KMS-11 (cell line): ENCODE measurements around the gene FRMD4A.

Experiments used
- H2AFZ ChIP-seq: fragments of 200-600 bp; sonication (generic); 2 replicates; pipeline ENCODE4 v1.6.1; 2016; ENCODE audit warnings: antibody characterized with exemption, mixed run types, low read depth
- H3K27ac ChIP-seq: fragments of 200-600 bp; sonication (generic); 2 replicates; pipeline ENCODE4 v1.6.1; 2016; ENCODE audit warnings: mild to moderate bottlenecking, mixed run types
- H3K27me3 ChIP-seq: fragments of 200-600 bp; sonication (generic); 2 replicates; pipeline ENCODE4 v1.6.1; 2017; ENCODE audit warnings: mild to moderate bottlenecking, low read depth, mixed run types, moderate library complexity; ENCODE audit not compliant: insufficient read depth
- H3K36me3 ChIP-seq: fragments of 200-600 bp; sonication (generic); 2 replicates; pipeline ENCODE4 v1.6.1; 2017; ENCODE audit warnings: mild to moderate bottlenecking, mixed run types; ENCODE audit not compliant: insufficient read depth
- H3K4me1 ChIP-seq: fragments of 200-600 bp; sonication (generic); 2 replicates; pipeline ENCODE4 v1.6.1; 2016; ENCODE audit warnings: mild to moderate bottlenecking, low read depth, mixed run types; ENCODE audit not compliant: poor library complexity, severe bottlenecking
- H3K4me2 ChIP-seq: fragments of 200-600 bp; sonication (generic); 2 replicates; pipeline ENCODE4 v1.7.0; 2016; ENCODE audit warnings: mild to moderate bottlenecking, mixed run types
- H3K4me3 ChIP-seq: fragments of 200-600 bp; sonication (generic); IDR thresholded peaks from 2 replicates; pipeline ENCODE4 v1.6.1; 2017; ENCODE audit warnings: low read depth, low read length, mixed read lengths; ENCODE audit not compliant: insufficient read depth
- H3K79me2 ChIP-seq: fragments of 200-600 bp; sonication (generic); 2 replicates; pipeline ENCODE4 v1.6.1; 2016; ENCODE audit warnings: low read depth, mixed run types; ENCODE audit not compliant: insufficient read depth
- H3K9ac ChIP-seq: fragments of 200-600 bp; sonication (generic); 2 replicates; pipeline ENCODE4 v1.6.1; 2016; ENCODE audit warnings: mild to moderate bottlenecking, mixed run types
- H4K20me1 ChIP-seq: fragments of 200-600 bp; sonication (generic); 2 replicates; pipeline ENCODE4 v1.6.1; 2016; ENCODE audit warnings: mild to moderate bottlenecking, mixed run types; ENCODE audit not compliant: insufficient read depth
- CTCF ChIP-seq: fragments of 200-600 bp; sonication (generic); conservative IDR thresholded peaks from 2 replicates; pipeline ENCODE4 v1.6.1; 2017; ENCODE audit warnings: low read depth, mild to moderate bottlenecking, antibody characterized with exemption, low read length, moderate library complexity, mixed read lengths

Gene FRMD4A

GRCh38 chr10:13983035-13983434 lies 347.7 kb downstream of the FRMD4A start:
- Histone ChIP-seq H3K27me3 (no peaks in the 10 kb centered on the region), H3K4me2 (no peak overlapping the region), H3K36me3 (no peaks in the 10 kb centered on the region), H4K20me1 (no peaks in the 10 kb centered on the region), H3K4me3 (no peak overlapping the region), H3K9ac (no peak overlapping the region), H3K4me1 (no peaks in the 10 kb centered on the region), H3K27ac (no peak overlapping the region), H2AFZ (no peak overlapping the region), H3K79me2 (no peaks in the 10 kb centered on the region)
- no peak for TF ChIP-seq CTCF

- Histone ChIP-seq H3K4me1 (no peaks in the 10 kb centered on the region), H4K20me1 (no peaks in the 10 kb centered on the region), H3K4me3 (no peak overlapping the region), H3K79me2 (no peaks in the 10 kb centered on the region), H3K27ac (no peak overlapping the region), H3K36me3 (no peaks in the 10 kb centered on the region), H2AFZ (no peak overlapping the region), H3K4me2 (no peak overlapping the region), H3K27me3 (no peaks in the 10 kb centered on the region), H3K9ac (no peak overlapping the region)
- TF ChIP-seq CTCF, result no peak
These were observed 352.1 kb downstream of the FRMD4A start for GRCh38 chr10:13978533-13979115.

- Histone ChIP-seq H2AFZ (no peak overlapping the region), H3K27ac (no peak overlapping the region), H3K27me3 (no peaks in the 10 kb centered on the region), H3K36me3 (no peaks in the 10 kb centered on the region), H4K20me1 (no peaks in the 10 kb centered on the region), H3K4me2 (no peak overlapping the region), H3K9ac (no peak overlapping the region), H3K4me3 (no peak overlapping the region), H3K79me2 (no peaks in the 10 kb centered on the region), H3K4me1 (no peaks in the 10 kb centered on the region)
- TF ChIP-seq CTCF, result no peak
These were observed 352.7 kb downstream of the FRMD4A start for GRCh38 chr10:13977861-13978532.

GRCh38 chr10:13973742-13974141 lies 357.0 kb downstream of the FRMD4A start:
- Histone ChIP-seq H3K9ac (no peak overlapping the region), H3K4me1 (no peaks in the 10 kb centered on the region), H3K79me2 (no peaks in the 10 kb centered on the region), H3K27ac (no peak overlapping the region), H3K27me3 (no peaks in the 10 kb centered on the region), H3K4me2 (no peak overlapping the region), H2AFZ (no peak overlapping the region), H3K36me3 (no peaks in the 10 kb centered on the region), H4K20me1 (no peaks in the 10 kb centered on the region), H3K4me3 (no peak overlapping the region)
- TF ChIP-seq CTCF, result no peak
